HepG2 (cell line): ENCODE data around the gene MPHOSPH8.

Experiments
- CREB1 ChIP-seq, 2 experiments: fragments of 450-650 bp in 1 of 2; IDR thresholded peaks; 2 replicates each; pipeline ENCODE4 v1.6.1; 2016 to 2017; ENCODE audit warnings: control low read depth in 1 of 2, mild to moderate bottlenecking in 1 of 2, missing compliant biosample characterization in 1 of 2, missing genetic modification characterization in 1 of 2
- KLF11 ChIP-seq: IDR thresholded peaks from 2 replicates; pipeline ENCODE4 v1.6.1; 2016; ENCODE audit warnings: missing compliant biosample characterization
- MYNN ChIP-seq: sonication (generic); formaldehyde crosslinking; IDR thresholded peaks from 2 replicates; pipeline ENCODE4 v1.4.0; 2020; ENCODE audit warnings: mild to moderate bottlenecking, low read depth, missing genetic modification reagents
- RAD51 ChIP-seq: fragments of 450-650 bp; IDR thresholded peaks from 2 replicates; pipeline ENCODE4 v1.6.1; 2016; ENCODE audit warnings: borderline replicate concordance
- SMC3 ChIP-seq: IDR thresholded peaks from 2 replicates; pipeline ENCODE4 v1.6.1; 2011; ENCODE audit warnings: low read length, improper control_type of control experiment
- TCF7L2 ChIP-seq: IDR thresholded peaks from 2 replicates; pipeline ENCODE4 v1.6.1; 2011; ENCODE audit warnings: mild to moderate bottlenecking, low read depth, low read length, moderate library complexity
- ZNF124 ChIP-seq: sonication (generic); formaldehyde crosslinking; IDR thresholded peaks from 2 replicates; pipeline ENCODE4 v1.4.0; 2020; ENCODE audit warnings: missing genetic modification reagents
- ZNF382 ChIP-seq: sonication (generic); formaldehyde crosslinking; IDR thresholded peaks from 2 replicates; pipeline ENCODE4 v1.5.0; 2020; ENCODE audit warnings: missing genetic modification reagents, mild to moderate bottlenecking, borderline replicate concordance
- TF ChIP-seq, protein P1 (sequence below): sonication (generic); formaldehyde crosslinking; IDR thresholded peaks from 2 replicates; pipeline ENCODE4 v1.5.0; 2020; ENCODE audit warnings: mild to moderate bottlenecking, missing genetic modification reagents, moderate library complexity
- TF ChIP-seq, protein P2 (sequence below): sonication (generic); formaldehyde crosslinking; IDR thresholded peaks from 2 replicates; pipeline ENCODE4 v1.4.0; 2020; ENCODE audit warnings: missing genetic modification reagents, borderline replicate concordance
- TF ChIP-seq, protein P3 (sequence below), 2 experiments: sonication (generic) in 1 of 2; formaldehyde crosslinking in 1 of 2; IDR thresholded peaks; 2 replicates each; pipeline versions ENCODE4 v1.4.0 to v1.6.1; 2018 to 2020; ENCODE audit warnings: missing genetic modification reagents in 2 of 2, borderline replicate concordance in 1 of 2, low read depth in 1 of 2, mild to moderate bottlenecking in 1 of 2, missing biosample characterization in 1 of 2

DNA sequence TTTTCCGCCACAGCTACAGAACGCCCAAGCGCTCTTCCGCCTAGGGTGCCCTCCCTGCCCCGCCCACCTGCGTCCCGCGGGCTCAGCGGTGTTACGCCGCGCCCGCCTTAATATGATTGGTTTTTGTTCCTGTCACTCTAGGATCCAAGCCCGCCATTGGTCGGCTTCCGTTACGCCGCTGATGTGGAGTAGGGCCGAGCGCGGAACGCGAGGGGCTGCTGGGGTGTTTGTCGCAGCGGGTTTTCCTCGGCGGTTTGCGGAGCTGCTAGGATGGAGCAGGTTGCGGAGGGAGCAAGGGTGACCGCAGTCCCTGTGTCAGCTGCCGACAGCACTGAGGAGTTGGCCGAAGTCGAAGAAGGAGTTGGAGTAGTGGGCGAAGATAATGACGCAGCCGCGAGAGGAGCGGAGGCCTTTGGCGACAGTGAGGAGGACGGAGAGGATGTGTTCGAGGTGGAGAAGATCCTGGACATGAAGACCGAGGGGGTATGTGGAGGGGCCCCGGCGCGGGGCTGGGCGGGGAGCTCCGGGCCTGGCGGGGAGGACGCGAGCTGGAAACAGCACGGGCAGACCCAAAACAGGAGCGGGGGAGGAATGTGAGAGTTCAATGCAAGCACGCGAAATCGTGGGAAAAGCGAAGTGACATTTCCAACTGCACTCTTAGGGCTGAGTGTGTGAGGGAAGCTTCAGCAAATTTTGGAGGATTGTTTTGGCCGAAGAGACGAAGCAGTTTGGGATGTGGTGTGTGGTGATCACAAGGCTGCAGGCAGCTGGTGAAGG is at the start of gene MPHOSPH8:
- TF ChIP-seq, protein P1, sequence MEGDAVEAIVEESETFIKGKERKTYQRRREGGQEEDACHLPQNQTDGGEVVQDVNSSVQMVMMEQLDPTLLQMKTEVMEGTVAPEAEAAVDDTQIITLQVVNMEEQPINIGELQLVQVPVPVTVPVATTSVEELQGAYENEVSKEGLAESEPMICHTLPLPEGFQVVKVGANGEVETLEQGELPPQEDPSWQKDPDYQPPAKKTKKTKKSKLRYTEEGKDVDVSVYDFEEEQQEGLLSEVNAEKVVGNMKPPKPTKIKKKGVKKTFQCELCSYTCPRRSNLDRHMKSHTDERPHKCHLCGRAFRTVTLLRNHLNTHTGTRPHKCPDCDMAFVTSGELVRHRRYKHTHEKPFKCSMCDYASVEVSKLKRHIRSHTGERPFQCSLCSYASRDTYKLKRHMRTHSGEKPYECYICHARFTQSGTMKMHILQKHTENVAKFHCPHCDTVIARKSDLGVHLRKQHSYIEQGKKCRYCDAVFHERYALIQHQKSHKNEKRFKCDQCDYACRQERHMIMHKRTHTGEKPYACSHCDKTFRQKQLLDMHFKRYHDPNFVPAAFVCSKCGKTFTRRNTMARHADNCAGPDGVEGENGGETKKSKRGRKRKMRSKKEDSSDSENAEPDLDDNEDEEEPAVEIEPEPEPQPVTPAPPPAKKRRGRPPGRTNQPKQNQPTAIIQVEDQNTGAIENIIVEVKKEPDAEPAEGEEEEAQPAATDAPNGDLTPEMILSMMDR (CRISPR knock-in tag), result no peak; the same call in 1 of the 2 replicates
- TF ChIP-seq SMC3 (no peak), TCF7L2 (no peak), CREB1 (IDR thresholded peaks at IDR 0.05) (peak; percentile 78), CREB1 (CRISPR knock-in tag; IDR thresholded peaks at IDR 0.05) (peak; percentile 95), ZNF124 (CRISPR knock-in tag) (no peak), MYNN (CRISPR knock-in tag) (no peak), RAD51 (no peak), KLF11 (CRISPR knock-in tag) (peak; percentile 65; the same call in 1 of the 2 replicates), ZNF382 (no peak)
- TF ChIP-seq, protein P2, sequence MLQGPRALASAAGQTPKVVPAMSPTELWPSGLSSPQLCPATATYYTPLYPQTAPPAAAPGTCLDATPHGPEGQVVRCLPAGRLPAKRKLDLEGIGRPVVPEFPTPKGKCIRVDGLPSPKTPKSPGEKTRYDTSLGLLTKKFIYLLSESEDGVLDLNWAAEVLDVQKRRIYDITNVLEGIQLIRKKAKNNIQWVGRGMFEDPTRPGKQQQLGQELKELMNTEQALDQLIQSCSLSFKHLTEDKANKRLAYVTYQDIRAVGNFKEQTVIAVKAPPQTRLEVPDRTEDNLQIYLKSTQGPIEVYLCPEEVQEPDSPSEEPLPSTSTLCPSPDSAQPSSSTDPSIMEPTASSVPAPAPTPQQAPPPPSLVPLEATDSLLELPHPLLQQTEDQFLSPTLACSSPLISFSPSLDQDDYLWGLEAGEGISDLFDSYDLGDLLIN (CRISPR knock-in tag), result no peak
- TF ChIP-seq, protein P3, sequence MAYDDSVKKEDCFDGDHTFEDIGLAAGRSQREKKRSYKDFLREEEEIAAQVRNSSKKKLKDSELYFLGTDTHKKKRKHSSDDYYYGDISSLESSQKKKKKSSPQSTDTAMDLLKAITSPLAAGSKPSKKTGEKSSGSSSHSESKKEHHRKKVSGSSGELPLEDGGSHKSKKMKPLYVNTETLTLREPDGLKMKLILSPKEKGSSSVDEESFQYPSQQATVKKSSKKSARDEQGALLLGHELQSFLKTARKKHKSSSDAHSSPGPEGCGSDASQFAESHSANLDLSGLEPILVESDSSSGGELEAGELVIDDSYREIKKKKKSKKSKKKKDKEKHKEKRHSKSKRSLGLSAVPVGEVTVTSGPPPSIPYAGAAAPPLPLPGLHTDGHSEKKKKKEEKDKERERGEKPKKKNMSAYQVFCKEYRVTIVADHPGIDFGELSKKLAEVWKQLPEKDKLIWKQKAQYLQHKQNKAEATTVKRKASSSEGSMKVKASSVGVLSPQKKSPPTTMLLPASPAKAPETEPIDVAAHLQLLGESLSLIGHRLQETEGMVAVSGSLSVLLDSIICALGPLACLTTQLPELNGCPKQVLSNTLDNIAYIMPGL (CRISPR knock-in tag; IDR thresholded peaks at IDR 0.05; ENCODE audit: borderline replicate concordance in 1 of 2, low read depth in 1 of 2), result peak in 1 of 2 experiments; percentile 78; a peak in 3 of 4 replicates
